HEK293T (cell line): ENCODE measurements around the gene SPRING1.

Experiments used
- ARNT ChIP-seq: fragments of 450-650 bp; IDR thresholded peaks from 2 replicates; pipeline ENCODE4 v1.6.1; 2017; ENCODE audit warnings: mild to moderate bottlenecking
- BHLHE40 ChIP-seq: fragments of 450-650 bp; IDR thresholded peaks from 2 replicates; pipeline ENCODE4 v1.6.1; 2016; ENCODE audit warnings: mild to moderate bottlenecking, moderate library complexity, borderline replicate concordance
- ELF4 ChIP-seq: fragments of 450-650 bp; IDR thresholded peaks from 2 replicates; pipeline ENCODE4 v1.6.1; 2017; ENCODE audit warnings: antibody characterized with exemption
- FOXA1 ChIP-seq: fragments of 450-650 bp; IDR thresholded peaks from 2 replicates; pipeline ENCODE4 v1.6.1; 2016; ENCODE audit warnings: mild to moderate bottlenecking
- FOXK2 ChIP-seq: fragments of 450-650 bp; IDR thresholded peaks from 2 replicates; pipeline ENCODE4 v1.6.1; 2016; ENCODE audit warnings: mild to moderate bottlenecking
- FOXM1 ChIP-seq: fragments of 450-650 bp; IDR thresholded peaks from 2 replicates; pipeline ENCODE4 v1.6.1; 2017; ENCODE audit warnings: mild to moderate bottlenecking, borderline replicate concordance
- HDGF ChIP-seq: fragments of 450-650 bp; IDR thresholded peaks from 2 replicates; pipeline ENCODE4 v1.6.1; 2017; ENCODE audit warnings: antibody characterized with exemption, borderline replicate concordance
- L3MBTL2 ChIP-seq: fragments of 450-650 bp; conservative IDR thresholded peaks from 2 replicates; pipeline ENCODE4 v1.6.1; 2016; ENCODE audit warnings: mild to moderate bottlenecking
- NFRKB ChIP-seq: fragments of 450-650 bp; IDR thresholded peaks from 2 replicates; pipeline ENCODE4 v1.6.1; 2016; ENCODE audit warnings: mild to moderate bottlenecking, moderate library complexity
- SP1 ChIP-seq: fragments of 450-650 bp; IDR thresholded peaks from 2 replicates; pipeline ENCODE4 v1.6.1; 2017
- SUZ12 ChIP-seq: fragments of 450-650 bp; IDR thresholded peaks from 2 replicates; pipeline ENCODE4 v1.6.1; 2016; ENCODE audit warnings: mild to moderate bottlenecking
- TARDBP ChIP-seq: fragments of 450-650 bp; IDR thresholded peaks from 2 replicates; pipeline ENCODE4 v1.6.1; 2016
- TF ChIP-seq, protein P1 (sequence below): fragments of 450-650 bp; IDR thresholded peaks from 2 replicates; pipeline ENCODE4 v1.6.1; 2016

DNA sequence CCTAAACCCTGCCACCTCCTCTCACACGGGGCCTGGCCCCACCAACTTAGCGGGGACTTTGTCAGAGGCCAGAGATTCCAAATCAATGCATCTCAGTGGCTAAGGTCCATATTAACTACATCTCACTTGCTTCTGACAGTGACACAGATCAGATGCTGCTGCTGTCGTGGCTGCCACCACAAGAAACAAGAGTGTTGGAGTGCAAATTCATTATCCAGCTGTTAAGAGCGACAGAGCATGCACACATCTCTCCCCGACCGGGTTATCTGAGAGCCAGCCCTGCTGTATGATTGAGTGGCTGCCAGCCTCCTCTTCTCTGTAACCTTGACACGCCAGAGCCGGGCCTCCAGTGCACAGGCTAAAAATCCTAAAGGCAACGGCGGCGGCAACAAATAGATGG is 40.2 kb downstream of the SPRING1 start:
- TF ChIP-seq TARDBP (no peak), SUZ12 (no peak), ARNT (no peak), NFRKB (no peak), BHLHE40 (no peak), FOXM1 (no peak), HDGF (no peak), FOXA1 (no peak), FOXK2 (no peak), SP1 (no peak), L3MBTL2 (no peak), ELF4 (no peak)
- TF ChIP-seq, protein P1, sequence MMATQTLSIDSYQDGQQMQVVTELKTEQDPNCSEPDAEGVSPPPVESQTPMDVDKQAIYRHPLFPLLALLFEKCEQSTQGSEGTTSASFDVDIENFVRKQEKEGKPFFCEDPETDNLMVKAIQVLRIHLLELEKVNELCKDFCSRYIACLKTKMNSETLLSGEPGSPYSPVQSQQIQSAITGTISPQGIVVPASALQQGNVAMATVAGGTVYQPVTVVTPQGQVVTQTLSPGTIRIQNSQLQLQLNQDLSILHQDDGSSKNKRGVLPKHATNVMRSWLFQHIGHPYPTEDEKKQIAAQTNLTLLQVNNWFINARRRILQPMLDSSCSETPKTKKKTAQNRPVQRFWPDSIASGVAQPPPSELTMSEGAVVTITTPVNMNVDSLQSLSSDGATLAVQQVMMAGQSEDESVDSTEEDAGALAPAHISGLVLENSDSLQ: no peak
